IMR-90 (cell line): Measurements from ENCODE around the gene HDDC3. TPM values are rescaled to one million over a fixed set of nuclear protein-coding genes. Genes with fewer than 3 reads are reported as not detected.

Experiments used
- ATAC-seq: fragments of 200-7000 bp; cut with Tn5 transposase; 2 replicates; pipeline ENCODE4 v1.9.1; 2020; ENCODE audit warnings: low read depth, mild to moderate bottlenecking, moderate library complexity
- BruUV-seq: library from RNA; stranded (reverse); fragments of 400-500 nt; replicated peaks from 2 replicates; lab custom pipeline; 2021; lab: Mats Ljungman, UMichigan
- CTCF ChIA-PET: fragments of 300-600 bp; formaldehyde crosslinking; extraction: SDS; loops from one replicate; lab custom pipeline; 2021; ENCODE audit warnings: antibody characterized with exemption; lab: Yijun Ruan, JAX
- POLR2A ChIA-PET: fragments of 300-600 bp; sonication (Branson Sonifier 250); formaldehyde crosslinking; loops from one replicate; lab custom pipeline; 2022; ENCODE audit warnings: antibody characterized with exemption; ENCODE audit not compliant: unreplicated experiment; lab: Charles Lee
- DNase-seq: peaks from one replicate; pipeline ENCODE4 v3.0.0; 2013
- H2AFZ ChIP-seq: replicated peaks from 2 replicates; pipeline ENCODE3; 2013; ENCODE audit warnings: low read length, mild to moderate bottlenecking; ENCODE audit not compliant: poor library complexity
- H2AK5ac ChIP-seq: 2 replicates; pipeline ENCODE4 v1.6.1; 2013; ENCODE audit warnings: low read depth, low read length, inconsistent platforms
- H2AK9ac ChIP-seq: replicated peaks from 2 replicates; pipeline ENCODE3; 2013; ENCODE audit warnings: mild to moderate bottlenecking, low read depth, low read length, moderate library complexity; ENCODE audit not compliant: poor library complexity
- H2BK120ac ChIP-seq: 2 replicates; pipeline ENCODE4 v1.6.1; 2013; ENCODE audit warnings: low read depth, low read length, inconsistent platforms
- H2BK15ac ChIP-seq: 3 replicates; pipeline ENCODE4 v1.6.1; 2013; ENCODE audit warnings: low read depth, low read length, inconsistent platforms
- H2BK20ac ChIP-seq: 2 replicates; pipeline ENCODE4 v1.6.1; 2013; ENCODE audit warnings: low read depth, mild to moderate bottlenecking, inconsistent platforms, low read length, moderate library complexity
- H2BK5ac ChIP-seq: 2 replicates; pipeline ENCODE4 v1.6.1; 2013; ENCODE audit warnings: mild to moderate bottlenecking, low read depth, low read length, inconsistent platforms; ENCODE audit not compliant: poor library complexity, severe bottlenecking
- H3K14ac ChIP-seq: replicated peaks from 2 replicates; pipeline ENCODE4 v1.6.1; 2013; ENCODE audit warnings: low read depth, low read length, inconsistent platforms
- H3K18ac ChIP-seq: 2 replicates; pipeline ENCODE4 v1.6.1; 2013; ENCODE audit warnings: low read depth, low read length, control low read depth
- H3K23ac ChIP-seq: 2 replicates; pipeline ENCODE4 v1.6.1; 2013; ENCODE audit warnings: low read depth, low read length, inconsistent platforms
- H3K27ac ChIP-seq: 2 replicates; pipeline ENCODE4 v1.5.1; 2013; ENCODE audit warnings: mild to moderate bottlenecking, control low read depth, low read length; ENCODE audit not compliant: insufficient read depth
- H3K27me3 ChIP-seq: 2 replicates; pipeline ENCODE4 v1.6.1; 2013; ENCODE audit warnings: low read length; ENCODE audit not compliant: control insufficient read depth, insufficient read depth
- H3K36me3 ChIP-seq: 2 replicates; pipeline ENCODE4 v1.6.1; 2013; ENCODE audit warnings: low read length, mixed read lengths; ENCODE audit not compliant: control insufficient read depth, insufficient read depth
- H3K4ac ChIP-seq: 2 replicates; pipeline ENCODE4 v1.6.1; 2013; ENCODE audit warnings: low read depth, low read length, inconsistent platforms
- H3K4me1 ChIP-seq: 2 replicates; pipeline ENCODE4 v1.6.1; 2013; ENCODE audit warnings: low read length, mixed read lengths; ENCODE audit not compliant: control insufficient read depth, insufficient read depth
- H3K4me2 ChIP-seq: 2 replicates; pipeline ENCODE4 v1.6.1; 2013; ENCODE audit warnings: low read depth, mild to moderate bottlenecking, control low read depth, low read length, moderate library complexity
- H3K4me3 ChIP-seq: 2 replicates; pipeline ENCODE4 v1.5.1; 2013; ENCODE audit warnings: low read depth, mild to moderate bottlenecking, control low read depth, low read length, moderate library complexity; ENCODE audit not compliant: insufficient read depth
- H3K56ac ChIP-seq: 2 replicates; pipeline ENCODE4 v1.6.1; 2013; ENCODE audit warnings: low read length, inconsistent platforms; ENCODE audit not compliant: insufficient read depth; ENCODE audit errors: extremely low read depth
- H3K79me1 ChIP-seq, 2 experiments: 2 replicates each; pipeline ENCODE4 v1.6.1; 2013; ENCODE audit warnings: low read length in 2 of 2, inconsistent platforms in 1 of 2, low read depth in 1 of 2
- H3K9ac ChIP-seq: 2 replicates; pipeline ENCODE4 v1.6.1; 2013; ENCODE audit warnings: low read depth, low read length, control low read depth
- H3K9me1 ChIP-seq: 2 replicates; pipeline ENCODE4 v1.6.1; 2013; ENCODE audit warnings: low read length, inconsistent platforms; ENCODE audit not compliant: insufficient read depth
- H3K9me3 ChIP-seq: 2 replicates; pipeline ENCODE4 v1.6.1; 2013; ENCODE audit warnings: low read length; ENCODE audit not compliant: control insufficient read depth, insufficient read depth
- H4K20me1 ChIP-seq: 2 replicates; pipeline ENCODE4 v1.6.1; 2013; ENCODE audit warnings: low read length, inconsistent platforms; ENCODE audit not compliant: insufficient read depth
- H4K5ac ChIP-seq: 2 replicates; pipeline ENCODE4 v1.6.1; 2013; ENCODE audit warnings: mild to moderate bottlenecking, low read depth, low read length, control low read depth
- H4K8ac ChIP-seq, 2 experiments: 2 replicates each; pipeline ENCODE4 v1.6.1; 2013; ENCODE audit warnings: low read depth in 2 of 2, low read length in 2 of 2, control low read depth in 1 of 2, inconsistent platforms in 1 of 2
- H4K91ac ChIP-seq: 2 replicates; pipeline ENCODE4 v1.6.1; 2013; ENCODE audit warnings: low read depth, low read length, inconsistent platforms; ENCODE audit not compliant: insufficient read depth
- BHLHE40 ChIP-seq: fragments of 150-350 bp; IDR thresholded peaks from 2 replicates; pipeline ENCODE4 v1.6.1; 2016; ENCODE audit warnings: mild to moderate bottlenecking, low read depth, low read length
- CEBPB ChIP-seq: IDR thresholded peaks from 2 replicates; pipeline ENCODE4 v1.6.1; 2012; ENCODE audit warnings: low read depth, low read length, improper control_type of control experiment
- CHD1 ChIP-seq: IDR thresholded peaks from 2 replicates; pipeline ENCODE4 v1.6.1; 2012; ENCODE audit warnings: low read depth, low read length, improper control_type of control experiment
- CTCF ChIP-seq: conservative IDR thresholded peaks from 2 replicates; pipeline ENCODE4 v1.5.1; 2012; ENCODE audit warnings: mild to moderate bottlenecking, low read depth, low read length, improper control_type of control experiment
- ELK1 ChIP-seq: fragments of 150-350 bp; IDR thresholded peaks from 2 replicates; pipeline ENCODE4 v1.6.1; 2016; ENCODE audit warnings: low read depth, mild to moderate bottlenecking, low read length, moderate library complexity, borderline replicate concordance
- FOS ChIP-seq: fragments of 150-350 bp; IDR thresholded peaks from 2 replicates; pipeline ENCODE4 v1.6.1; 2016; ENCODE audit warnings: low read depth, low read length
- MAFK ChIP-seq: IDR thresholded peaks from 2 replicates; pipeline ENCODE4 v1.6.1; 2012; ENCODE audit warnings: low read depth, low read length, improper control_type of control experiment
- MXI1 ChIP-seq: IDR thresholded peaks from 2 replicates; pipeline ENCODE4 v1.6.1; 2012; ENCODE audit warnings: low read depth, mild to moderate bottlenecking, low read length, moderate library complexity, borderline replicate concordance
- NFE2L2 ChIP-seq: fragments of 150-350 bp; IDR thresholded peaks from 2 replicates; pipeline ENCODE4 v1.6.1; 2016; ENCODE audit warnings: low read depth, mild to moderate bottlenecking, low read length
- POLR2A ChIP-seq: IDR thresholded peaks from 2 replicates; pipeline ENCODE4 v1.6.1; 2012; ENCODE audit warnings: mild to moderate bottlenecking, low read depth, low read length
- RAD21 ChIP-seq: IDR thresholded peaks from 2 replicates; pipeline ENCODE4 v1.6.1; 2012; ENCODE audit warnings: low read length, improper control_type of control experiment
- RCOR1 ChIP-seq: IDR thresholded peaks from 2 replicates; pipeline ENCODE4 v1.6.1; 2012; ENCODE audit warnings: mild to moderate bottlenecking, low read length, improper control_type of control experiment; ENCODE audit not compliant: insufficient replicate concordance
- RFX5 ChIP-seq: IDR thresholded peaks from 2 replicates; pipeline ENCODE4 v1.8.0; 2012; ENCODE audit warnings: low read depth, mild to moderate bottlenecking, low read length, moderate library complexity
- SMC3 ChIP-seq: fragments of 150-350 bp; IDR thresholded peaks from 2 replicates; pipeline ENCODE4 v1.6.1; 2016; ENCODE audit warnings: low read depth, mild to moderate bottlenecking, antibody characterized with exemption, low read length, moderate library complexity
- USF2 ChIP-seq: fragments of 150-350 bp; IDR thresholded peaks from 2 replicates; pipeline ENCODE4 v1.6.1; 2017; ENCODE audit warnings: mild to moderate bottlenecking, antibody characterized with exemption, low read length, low read depth
- WGBS, 2 experiments: methylation state at CpG; one replicate each; pipeline versions ENCODE4 v1.1.5 to v1.1.7; 2013; ENCODE audit warnings: missing lambda C conversion rate in 2 of 2; ENCODE audit not compliant: insufficient read length in 1 of 2; ENCODE audit errors: extremely low coverage in 2 of 2; 5-methylcytosine and 5-hydroxymethylcytosine counted together
- dilution Hi-C: fragments of 300-500 bp; cut with HindIII; formaldehyde crosslinking; loops from one replicate; pipeline ENCODE4 v1.14.3; 2018; ENCODE audit warnings: low sequenced_read_pairs; ENCODE audit not compliant: unreplicated experiment
- in situ Hi-C: fragments of 300-500 bp; cut with MboI; formaldehyde crosslinking; loops from 3 replicates; pipeline ENCODE4 v1.14.3; 2019; ENCODE audit warnings: low sequenced_read_pairs, inconsistent platforms, mixed read lengths
- intact Hi-C: fragments of 100-400 bp; cut with micrococcal nuclease; formaldehyde crosslinking; loops from 2 replicates; pipeline ENCODE4 v1.10.0; 2022
- polyA plus RNA-seq, 3 experiments: library from polyadenylated mRNA; depleted of rRNA; stranded (reverse); fragments of >200 nt; gene quantifications; 2 replicates each; pipeline ENCODE4 v1.2.3, GENCODE V29; 2012; ENCODE audit warnings: low replicate concordance in 1 of 3
- total RNA-seq: library from RNA; depleted of rRNA; stranded (reverse); fragments of >200 nt; gene quantifications from 2 replicates; pipeline ENCODE4 v1.2.3, GENCODE V29; 2012

The HDDC3 gene
- total and polyA plus RNA-seq, 2 of the 4 experiments (the other 2 are of a cell fraction): 7.9 to 10.7 TPM

- H4K5ac ChIP-seq: no peak overlapping the region
- no peak overlapping the region for H2BK20ac ChIP-seq
- H3K18ac ChIP-seq: no peak overlapping the region
- H2AK5ac ChIP-seq: no peak overlapping the region
- intact Hi-C loops: no loop called here
- H3K9me1 ChIP-seq: no peaks in the 10 kb centered on the region
- H3K4ac ChIP-seq: no peak overlapping the region
- no peak overlapping the region for H3K56ac ChIP-seq
- no peaks in the 10 kb centered on the region for H4K20me1 ChIP-seq
- TSS peak; percentile 69 for BruUV-seq
- no peak overlapping the region for H3K4me2 ChIP-seq
- ChIA-PET POLR2A (no interaction called here), CTCF (no interaction called here)
- no peak overlapping the region for H4K91ac ChIP-seq
- dilution Hi-C loops: no loop called here
- 93% methylated on average over 27 of the region's 35 CpGs; no CpG with 5 or more reads in 1 of the 2 experiments for WGBS, 2 experiments
- in situ Hi-C loops: loop anchor here (10.0 to 25.0 kb wide), 2 partner anchors 387 to 569 kb away; no protein-coding TSS in a partner anchor
- H3K9ac ChIP-seq: no peak overlapping the region
- H2BK120ac ChIP-seq: no peak overlapping the region
- H2AK9ac ChIP-seq: no peak overlapping the region
- peaks cover 16% of the 10 kb centered on the region for H3K4me1 ChIP-seq
- no peak overlapping the region for H2BK15ac ChIP-seq
- DNase-seq (no peak), ATAC-seq (no peak)
- no peak overlapping the region for H4K8ac ChIP-seq
- H3K27me3 ChIP-seq: no peaks in the 10 kb centered on the region
- H3K36me3 ChIP-seq: peaks cover 54% of the 10 kb centered on the region
- H2AFZ ChIP-seq: no peak overlapping the region
- no peak overlapping the region for H3K27ac ChIP-seq
- H3K79me1 ChIP-seq: peaks cover 9 to 24% of the 10 kb centered on the region in 2 experiments; a peak in 3 of 4 replicates
- no peak overlapping the region for H3K4me3 ChIP-seq
- H3K9me3 ChIP-seq: no peaks in the 10 kb centered on the region
- no peak overlapping the region for H2BK5ac ChIP-seq
- H3K14ac ChIP-seq: no peak overlapping the region
- H3K23ac ChIP-seq: no peak overlapping the region
- TF ChIP-seq CHD1: no peak
- TF ChIP-seq CEBPB: no peak
- no peak for TF ChIP-seq NFE2L2
- no peak for TF ChIP-seq FOS
- no peak for TF ChIP-seq RCOR1
- no peak for TF ChIP-seq CTCF
- TF ChIP-seq POLR2A: no peak
- TF ChIP-seq ELK1: no peak
- no peak for TF ChIP-seq MXI1
- TF ChIP-seq RFX5: no peak
- no peak for TF ChIP-seq USF2
- no peak for TF ChIP-seq BHLHE40
- TF ChIP-seq SMC3: no peak
- no peak for TF ChIP-seq RAD21
- no peak for TF ChIP-seq MAFK
Measured at GRCh38 chr15:90881181-90881977, 51.0 kb downstream of the HDDC3 start.
